Measurements from ENCODE around the gene CASD1.

CASD1 gene

GRCh38 chr7:94590526-94591162 is 81.0 kb downstream of the CASD1 start:
- no peak overlapping the region for H3K27ac ChIP-seq (ENCODE audit: low read length)
- no peaks in the 10 kb centered on the region for H3K27me3 ChIP-seq (ENCODE audit: insufficient read depth, low read length)
- no peaks in the 10 kb centered on the region for H3K4me1 ChIP-seq (ENCODE audit: insufficient read depth, low read length)
- no peak overlapping the region for H3K4me3 ChIP-seq (ENCODE audit: low read length)
- H3K36me3 ChIP-seq (ENCODE audit: insufficient read depth, low read depth, low read length): no peaks in the 10 kb centered on the region; the same call in 1 of the 2 replicates
- H3K9me3 ChIP-seq (ENCODE audit: insufficient read depth, low read depth, low read length): peaks cover 4% of the 10 kb centered on the region; the same call in 1 of the 2 replicates
- H3K9ac ChIP-seq (ENCODE audit: low read depth, low read length): no peak overlapping the region

- no peak overlapping the region for H3K9ac ChIP-seq (ENCODE audit: low read depth, low read length)
These were observed 81.6 kb downstream of the CASD1 start for GRCh38 chr7:94591176-94591575.

GRCh38 chr7:94594882-94595281 is 85.3 kb downstream of the CASD1 start:
- no peak overlapping the region for H3K27ac ChIP-seq (ENCODE audit: low read length)
- peaks cover 14% of the 10 kb centered on the region for H3K36me3 ChIP-seq (ENCODE audit: insufficient read depth, low read depth, low read length)

More at GRCh38 chr7:94591176-94591575, 81.6 kb downstream of the CASD1 start:
- Histone ChIP-seq H3K27me3 (ENCODE audit: insufficient read depth, low read length) (no peaks in the 10 kb centered on the region), H3K36me3 (ENCODE audit: insufficient read depth, low read depth, low read length) (no peaks in the 10 kb centered on the region; the same call in 1 of the 2 replicates), H3K4me1 (ENCODE audit: insufficient read depth, low read length) (no peaks in the 10 kb centered on the region), H3K9me3 (ENCODE audit: insufficient read depth, low read depth, low read length) (peaks cover 4% of the 10 kb centered on the region; the same call in 1 of the 2 replicates), H3K27ac (ENCODE audit: low read length) (no peak overlapping the region), H3K4me3 (ENCODE audit: low read length) (no peak overlapping the region)

GRCh38 chr7:94595717-94596116 is 86.1 kb downstream of the CASD1 start:
- Histone ChIP-seq H3K27me3 (ENCODE audit: insufficient read depth, low read length) (no peaks in the 10 kb centered on the region), H3K9me3 (ENCODE audit: insufficient read depth, low read depth, low read length) (no peaks in the 10 kb centered on the region), H3K36me3 (ENCODE audit: insufficient read depth, low read depth, low read length) (peaks cover 18% of the 10 kb centered on the region), H3K4me1 (ENCODE audit: insufficient read depth, low read length) (no peaks in the 10 kb centered on the region), H3K4me3 (ENCODE audit: low read length) (no peak overlapping the region), H3K9ac (ENCODE audit: low read depth, low read length) (no peak overlapping the region), H3K27ac (ENCODE audit: low read length) (no peak overlapping the region)

More at GRCh38 chr7:94594882-94595281, 85.3 kb downstream of the CASD1 start:
- H3K27me3 ChIP-seq (ENCODE audit: insufficient read depth, low read length): no peaks in the 10 kb centered on the region
- no peak overlapping the region for H3K4me3 ChIP-seq (ENCODE audit: low read length)
- H3K9me3 ChIP-seq (ENCODE audit: insufficient read depth, low read depth, low read length): no peaks in the 10 kb centered on the region
- no peaks in the 10 kb centered on the region for H3K4me1 ChIP-seq (ENCODE audit: insufficient read depth, low read length)
- H3K9ac ChIP-seq (ENCODE audit: low read depth, low read length): no peak overlapping the region

- no peak overlapping the region for H3K4me3 ChIP-seq (ENCODE audit: low read length)
- no peak overlapping the region for H3K9ac ChIP-seq (ENCODE audit: low read depth, low read length)
- no peaks in the 10 kb centered on the region for H3K27me3 ChIP-seq (ENCODE audit: insufficient read depth, low read length)
- H3K9me3 ChIP-seq (ENCODE audit: insufficient read depth, low read depth, low read length): no peaks in the 10 kb centered on the region
- H3K4me1 ChIP-seq (ENCODE audit: insufficient read depth, low read length): no peaks in the 10 kb centered on the region
- H3K27ac ChIP-seq (ENCODE audit: low read length): no peak overlapping the region
- H3K36me3 ChIP-seq (ENCODE audit: insufficient read depth, low read depth, low read length): peaks cover 18% of the 10 kb centered on the region
These were observed 90.7 kb downstream of the CASD1 start for GRCh38 chr7:94600267-94600666.

GRCh38 chr7:94602181-94602580 is 92.6 kb downstream of the CASD1 start:
- Histone ChIP-seq H3K27ac (ENCODE audit: low read length) (no peak overlapping the region), H3K9me3 (ENCODE audit: insufficient read depth, low read depth, low read length) (no peaks in the 10 kb centered on the region), H3K36me3 (ENCODE audit: insufficient read depth, low read depth, low read length) (peaks cover 18% of the 10 kb centered on the region), H3K4me1 (ENCODE audit: insufficient read depth, low read length) (no peaks in the 10 kb centered on the region), H3K27me3 (ENCODE audit: insufficient read depth, low read length) (no peaks in the 10 kb centered on the region), H3K9ac (ENCODE audit: low read depth, low read length) (no peak overlapping the region), H3K4me3 (ENCODE audit: low read length) (no peak overlapping the region)

- H3K27me3 ChIP-seq (ENCODE audit: insufficient read depth, low read length): no peaks in the 10 kb centered on the region
- H3K27ac ChIP-seq (ENCODE audit: low read length): no peak overlapping the region
- no peak overlapping the region for H3K9ac ChIP-seq (ENCODE audit: low read depth, low read length)
- no peaks in the 10 kb centered on the region for H3K4me1 ChIP-seq (ENCODE audit: insufficient read depth, low read length)
- 0 out of 2 replicates have a peak, but pooled peaks cover 4% of the 10 kb centered on the region for H3K36me3 ChIP-seq (ENCODE audit: insufficient read depth, low read depth, low read length)
- no peaks in the 10 kb centered on the region for H3K9me3 ChIP-seq (ENCODE audit: insufficient read depth, low read depth, low read length)
- H3K4me3 ChIP-seq (ENCODE audit: low read length): no peak overlapping the region
These were observed 95.4 kb downstream of the CASD1 start for GRCh38 chr7:94605031-94605430.
